IPS DF 6.9 (cell line): Measurements from ENCODE around the gene CADM2.
"Not testable (repeated sequence)": the region's sequence is repeated elsewhere in the genome, so short reads cannot be mapped to it uniquely, and the experiment has no call there.

Source experiments
- DNase-seq: peaks from one replicate; pipeline ENCODE4 v3.0.0-alpha.2; 2013; ENCODE audit warnings: low read depth, low spot score
- H3K27ac ChIP-seq: one replicate; pipeline ENCODE4 v1.5.1; 2013; ENCODE audit warnings: low read length, control low read depth
- H3K27me3 ChIP-seq: 2 replicates; pipeline ENCODE4 v1.6.1; 2013; ENCODE audit warnings: mild to moderate bottlenecking, low read length; ENCODE audit not compliant: control insufficient read depth, insufficient read depth
- H3K36me3 ChIP-seq: 2 replicates; pipeline ENCODE4 v1.6.1; 2013; ENCODE audit warnings: low read length; ENCODE audit not compliant: control insufficient read depth, insufficient read depth
- H3K4me1 ChIP-seq: 2 replicates; pipeline ENCODE4 v1.6.1; 2013; ENCODE audit warnings: low read length; ENCODE audit not compliant: control insufficient read depth, insufficient read depth
- H3K4me3 ChIP-seq: 2 replicates; pipeline ENCODE4 v1.5.1; 2013; ENCODE audit warnings: mild to moderate bottlenecking, low read length
- H3K9me3 ChIP-seq: 2 replicates; pipeline ENCODE4 v1.6.1; 2013; ENCODE audit warnings: low read length, inconsistent platforms; ENCODE audit not compliant: control insufficient read depth, insufficient read depth
- WGBS: extraction: QIAGEN DNeasy Blood & Tissue Kit; methylation state at CpG from one replicate; pipeline ENCODE4 v1.1.7; 2013; ENCODE audit warnings: mixed read lengths, missing lambda C conversion rate; ENCODE audit not compliant: insufficient read length, insufficient coverage; 5-methylcytosine and 5-hydroxymethylcytosine counted together

The CADM2 gene

DNA sequence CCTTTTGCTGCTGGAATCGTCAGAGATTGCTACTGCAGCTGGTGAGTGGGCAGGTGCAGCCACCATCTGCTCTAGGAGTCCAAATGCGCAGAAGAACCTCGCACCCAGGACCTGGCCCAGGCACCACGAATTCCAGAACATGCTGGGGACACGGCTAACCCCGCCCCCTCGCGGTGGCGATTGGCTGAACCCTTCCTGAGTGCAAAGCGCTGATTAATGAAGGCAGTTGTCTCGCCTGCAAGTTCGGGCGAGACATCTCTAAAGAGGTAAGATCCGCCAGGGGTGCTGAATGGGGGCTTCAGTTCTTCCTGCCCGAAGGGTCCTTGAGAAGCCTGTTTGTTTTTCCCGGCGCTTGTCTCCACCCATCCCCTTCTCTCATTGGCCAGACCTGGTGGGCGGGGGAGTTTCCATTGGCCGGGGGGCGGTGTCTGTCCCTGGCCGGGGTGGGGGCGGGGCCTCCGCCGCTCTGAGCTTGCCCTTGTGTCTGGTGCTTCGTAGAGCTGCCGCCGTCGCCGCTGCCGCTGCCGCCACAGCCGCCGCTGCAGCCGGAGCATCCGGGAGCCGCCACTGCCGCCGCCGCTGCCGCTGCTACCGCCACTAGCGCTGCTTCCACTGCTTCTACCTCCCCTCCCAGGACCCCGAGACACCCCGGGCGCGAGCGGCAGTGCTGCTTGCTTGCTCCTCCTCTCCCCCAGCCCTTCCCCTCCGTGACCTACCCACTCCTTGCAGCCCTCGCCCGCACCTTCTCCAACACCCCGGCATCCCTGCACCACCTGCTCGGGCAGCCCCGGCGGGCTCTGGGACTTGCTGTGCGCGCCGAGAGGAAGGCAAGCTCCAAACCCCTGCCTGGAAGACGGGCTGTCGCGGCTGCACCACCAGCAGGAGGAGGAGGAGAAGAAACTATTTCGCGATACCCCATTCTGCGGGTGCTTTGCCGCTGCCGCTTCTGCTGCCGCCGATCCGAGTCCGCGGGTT, at the start of gene CADM2:
Gene CADM2, plus strand, starts transcription at position 495 of the 975 bp plus-strand sequence.
- no CpG with 5 or more reads among the region's 70 CpGs for WGBS
- H3K27me3 ChIP-seq = no peaks in the 10 kb centered on the region
- H3K4me3 ChIP-seq = peak within 1 kb of the TSS; percentile 86
- H3K27ac ChIP-seq = no peak within 1 kb of the TSS
- peak; percentile 79 for DNase-seq
- H3K4me1 ChIP-seq = no peaks in the 10 kb centered on the region
- H3K36me3 ChIP-seq = no peaks in the 10 kb centered on the region
- no peaks in the 10 kb centered on the region for H3K9me3 ChIP-seq

DNA sequence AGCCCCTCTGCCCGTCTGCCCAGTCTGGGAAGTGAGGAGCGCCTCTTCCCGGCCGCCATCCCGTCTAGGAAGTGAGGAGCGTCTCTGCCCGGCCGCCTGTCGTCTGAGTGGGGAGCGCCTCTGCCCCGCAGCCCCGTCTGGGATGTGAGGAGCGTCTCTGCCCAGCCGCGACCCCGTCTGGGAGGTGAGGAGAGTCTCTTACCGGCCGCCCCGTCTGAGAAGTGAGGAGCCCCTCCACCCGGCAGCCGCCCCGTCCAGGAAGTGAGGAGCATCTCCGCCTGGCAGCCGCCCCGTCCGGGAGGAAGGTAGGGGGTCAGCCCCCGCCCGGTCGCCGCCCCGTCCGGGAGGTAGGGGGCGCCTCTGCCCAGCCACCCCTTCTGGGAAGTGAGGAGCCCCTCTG, 40.2 kb upstream of the CADM2 start:
- not testable (repeated sequence) for H3K4me3 ChIP-seq, H3K36me3 ChIP-seq, H3K9me3 ChIP-seq, DNase-seq, H3K4me1 ChIP-seq, H3K27ac ChIP-seq, H3K27me3 ChIP-seq
- no CpG with 5 or more reads among the region's 33 CpGs for WGBS

DNA sequence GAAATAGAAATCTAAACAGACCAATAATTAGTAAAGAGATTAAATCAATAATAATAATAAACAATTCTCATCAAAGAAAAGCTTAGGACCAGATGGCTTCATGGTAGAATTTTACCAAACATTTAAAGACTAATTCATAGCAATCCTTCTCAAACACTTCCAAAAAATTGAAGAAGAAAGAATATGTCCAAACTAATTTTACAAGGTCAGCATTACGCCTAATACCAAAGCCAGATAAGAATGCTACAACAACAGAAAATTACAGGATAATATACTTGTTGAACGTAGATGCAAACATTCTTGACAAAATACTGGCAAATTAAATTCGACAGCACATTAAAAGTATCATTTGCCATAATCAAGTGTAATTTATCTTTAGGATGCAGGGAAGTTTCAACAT, 36.1 kb upstream of the CADM2 start:
- Histone ChIP-seq H3K36me3 (no peaks in the 10 kb centered on the region), H3K27ac (no peak overlapping the region), H3K9me3 (no peaks in the 10 kb centered on the region), H3K4me3 (no peak overlapping the region), H3K4me1 (no peaks in the 10 kb centered on the region), H3K27me3 (no peaks in the 10 kb centered on the region)
- no CpG with 5 or more reads among the region's 3 CpGs for WGBS
- no peak for DNase-seq

DNA sequence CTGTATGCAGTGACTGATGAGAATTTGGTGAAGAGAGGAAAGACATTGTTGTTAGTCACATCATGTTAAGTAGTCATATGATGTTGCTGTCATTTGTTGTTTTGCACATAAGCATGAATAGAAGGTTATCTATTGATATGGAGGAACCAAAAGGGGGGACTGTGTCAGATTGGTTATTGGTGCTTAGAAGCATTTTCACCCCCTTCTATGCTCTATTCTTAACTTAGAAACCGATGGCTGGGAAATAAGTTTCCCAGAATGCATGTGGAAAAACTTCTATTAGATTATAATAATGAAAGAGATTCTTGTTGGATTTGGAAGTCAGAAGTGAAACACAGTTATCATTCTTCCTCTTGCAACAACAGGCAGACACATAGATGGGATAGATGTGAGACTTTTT, 33.2 kb upstream of the CADM2 start:
- WGBS = no CpG with 5 or more reads among the region's 1 CpG
- no peak for DNase-seq
- no peak overlapping the region for H3K4me3 ChIP-seq
- H3K27me3 ChIP-seq = no peaks in the 10 kb centered on the region
- H3K4me1 ChIP-seq = no peaks in the 10 kb centered on the region
- no peaks in the 10 kb centered on the region for H3K9me3 ChIP-seq
- no peaks in the 10 kb centered on the region for H3K36me3 ChIP-seq
- H3K27ac ChIP-seq = no peak overlapping the region

- Histone ChIP-seq H3K36me3 (no peaks in the 10 kb centered on the region), H3K27ac (no peak overlapping the region), H3K4me3 (no peak overlapping the region), H3K9me3 (no peaks in the 10 kb centered on the region), H3K4me1 (no peaks in the 10 kb centered on the region), H3K27me3 (no peaks in the 10 kb centered on the region)
- WGBS = no CpG with 5 or more reads among the region's 4 CpGs
- no peak for DNase-seq
Measured at GRCh38 chr3:84943379-84943778, 15.4 kb upstream of the CADM2 start.

DNA sequence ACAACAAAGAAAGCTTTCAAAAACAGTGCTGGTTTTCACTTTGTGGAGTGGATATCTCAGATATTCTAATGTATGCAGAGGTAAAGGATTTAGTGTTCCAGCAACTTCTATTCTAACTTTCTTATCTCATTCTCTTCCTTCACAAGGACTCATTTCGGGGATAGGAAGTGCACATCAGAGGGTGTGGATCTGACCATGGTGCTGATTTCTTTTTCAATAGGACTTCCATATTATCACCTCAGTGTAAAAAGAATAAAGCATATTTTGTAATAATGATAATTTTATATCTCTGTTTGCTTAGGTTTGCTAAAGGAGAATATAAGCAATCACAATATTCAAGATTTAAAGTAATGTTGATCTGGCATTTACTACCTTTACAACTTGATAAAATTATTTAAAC, 12.5 kb upstream of the CADM2 start:
- Histone ChIP-seq H3K4me3 (no peak overlapping the region), H3K27me3 (no peaks in the 10 kb centered on the region), H3K4me1 (no peaks in the 10 kb centered on the region), H3K27ac (no peak overlapping the region), H3K36me3 (no peaks in the 10 kb centered on the region), H3K9me3 (no peaks in the 10 kb centered on the region)
- WGBS = no CpG with 5 or more reads among the region's 1 CpG
- DNase-seq = no peak

DNA sequence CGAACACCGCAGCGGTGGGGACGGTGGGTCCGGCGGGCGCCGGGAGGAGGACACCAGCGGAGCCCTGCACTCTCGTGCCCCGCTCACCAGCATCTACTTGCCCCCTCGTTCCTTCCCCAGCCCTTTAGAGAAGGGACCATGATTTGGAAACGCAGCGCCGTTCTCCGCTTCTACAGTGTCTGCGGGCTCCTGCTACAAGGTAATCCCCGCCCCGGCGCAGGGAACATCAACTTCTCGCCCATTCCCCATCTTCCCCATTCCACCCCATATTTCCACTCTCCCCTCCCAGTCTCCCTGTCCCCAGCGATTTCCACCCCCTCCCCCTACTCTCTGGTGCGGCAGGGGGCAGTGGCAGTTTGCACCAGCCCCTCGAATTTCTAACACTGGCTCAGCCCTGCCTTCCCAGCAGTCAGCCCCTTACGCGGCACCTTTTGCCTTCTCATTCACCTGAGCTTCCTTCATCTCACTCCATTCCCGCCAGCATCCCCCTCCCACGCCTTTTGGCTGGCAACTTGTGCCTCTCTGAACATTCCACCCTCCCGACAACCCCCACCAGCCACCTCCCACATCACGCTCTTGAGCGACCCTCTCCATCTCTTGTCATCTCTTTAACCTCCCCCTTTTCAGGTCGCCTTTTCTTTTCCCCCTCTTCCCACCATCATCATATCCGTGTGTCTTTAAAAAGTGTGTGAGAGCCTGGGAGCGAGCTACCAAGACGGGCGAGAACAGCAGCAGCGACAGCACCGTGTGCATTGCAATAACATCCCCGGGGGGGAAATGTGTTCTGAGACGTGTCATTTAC, 882 bp downstream of the CADM2 start:
- Histone ChIP-seq H3K27ac (no peak overlapping the region), H3K27me3 (no peaks in the 10 kb centered on the region), H3K9me3 (no peaks in the 10 kb centered on the region), H3K4me1 (no peaks in the 10 kb centered on the region), H3K4me3 (peak overlapping the region; percentile 86; the same call in 1 of the 2 replicates), H3K36me3 (no peaks in the 10 kb centered on the region)
- DNase-seq = no peak
- WGBS = no CpG with 5 or more reads among the region's 40 CpGs

- Histone ChIP-seq H3K4me1 (no peaks in the 10 kb centered on the region), H3K27me3 (no peaks in the 10 kb centered on the region), H3K36me3 (no peaks in the 10 kb centered on the region), H3K4me3 (peak overlapping the region; percentile 68; the same call in 1 of the 2 replicates), H3K27ac (no peak overlapping the region), H3K9me3 (no peaks in the 10 kb centered on the region)
- WGBS = no CpG with 5 or more reads among the region's 12 CpGs
- no peak for DNase-seq
Measured at GRCh38 chr3:84960581-84960980, 1.8 kb downstream of the CADM2 start.

DNA sequence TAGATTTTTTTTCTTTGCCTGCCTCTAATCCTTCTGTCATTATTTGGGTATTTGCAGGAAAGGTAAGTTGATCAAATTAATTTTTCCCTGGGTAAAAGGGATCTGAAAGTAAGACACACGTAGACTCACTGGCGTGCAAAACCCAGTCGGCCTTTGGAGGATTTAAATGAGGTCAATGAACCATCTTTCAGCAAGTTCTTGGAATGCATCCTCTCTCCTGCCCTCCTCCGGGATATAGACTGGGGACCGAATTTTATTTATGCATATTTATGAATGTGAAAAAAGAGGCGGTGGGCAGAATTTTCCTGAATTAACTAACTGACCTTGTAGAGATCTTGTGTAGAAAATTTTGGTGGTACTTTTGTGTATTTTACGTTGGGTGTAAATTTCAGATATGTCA, 2.2 kb downstream of the CADM2 start:
- Histone ChIP-seq H3K36me3 (no peaks in the 10 kb centered on the region), H3K9me3 (no peaks in the 10 kb centered on the region), H3K27me3 (no peaks in the 10 kb centered on the region), H3K27ac (no peak overlapping the region), H3K4me1 (no peaks in the 10 kb centered on the region), H3K4me3 (peak overlapping the region; percentile 68; the same call in 1 of the 2 replicates)
- no CpG with 5 or more reads among the region's 7 CpGs for WGBS
- no peak for DNase-seq

DNA sequence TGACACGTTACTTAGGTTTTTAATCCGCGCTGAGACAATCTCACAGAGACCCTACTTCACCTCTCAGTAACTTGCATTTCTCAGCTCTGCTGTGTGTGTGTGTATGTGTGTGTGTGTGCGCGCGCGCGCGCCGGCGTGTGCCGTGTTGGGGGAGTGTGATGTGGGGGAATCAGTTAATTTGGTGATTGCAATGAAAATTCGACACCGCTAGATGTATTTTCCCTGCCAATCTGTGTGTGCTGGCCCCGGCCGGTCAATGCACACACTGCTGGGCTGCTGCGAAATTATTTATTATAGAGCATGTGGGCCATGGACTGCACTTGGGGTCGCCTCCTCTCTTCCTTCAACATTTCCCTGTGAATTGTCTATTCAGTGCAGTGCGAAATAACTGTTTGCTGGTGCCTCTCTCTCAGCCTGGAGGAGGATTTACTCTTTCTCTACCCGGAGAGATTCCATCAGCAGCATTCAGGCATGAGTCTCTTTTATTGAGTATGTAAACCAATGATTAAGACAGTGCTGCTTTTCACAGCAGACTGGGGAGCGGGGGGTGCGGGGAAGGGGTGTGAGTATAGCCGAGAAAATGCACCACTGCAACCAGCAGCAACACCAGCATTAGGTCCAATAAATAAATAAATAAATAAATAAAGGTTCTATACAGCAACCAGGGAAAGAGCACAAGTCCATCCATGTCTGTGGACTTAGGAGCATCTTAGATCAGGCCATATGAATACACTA, 2.9 kb downstream of the CADM2 start:
- H3K27ac ChIP-seq = no peak overlapping the region
- H3K9me3 ChIP-seq = no peaks in the 10 kb centered on the region
- no peak for DNase-seq
- H3K4me3 ChIP-seq = peak overlapping the region; percentile 68; the same call in 1 of the 2 replicates
- H3K27me3 ChIP-seq = no peaks in the 10 kb centered on the region
- no CpG with 5 or more reads among the region's 23 CpGs for WGBS
- H3K4me1 ChIP-seq = no peaks in the 10 kb centered on the region
- no peaks in the 10 kb centered on the region for H3K36me3 ChIP-seq
